ENCODE data around the gene PKP4.

Gene PKP4

DNA sequence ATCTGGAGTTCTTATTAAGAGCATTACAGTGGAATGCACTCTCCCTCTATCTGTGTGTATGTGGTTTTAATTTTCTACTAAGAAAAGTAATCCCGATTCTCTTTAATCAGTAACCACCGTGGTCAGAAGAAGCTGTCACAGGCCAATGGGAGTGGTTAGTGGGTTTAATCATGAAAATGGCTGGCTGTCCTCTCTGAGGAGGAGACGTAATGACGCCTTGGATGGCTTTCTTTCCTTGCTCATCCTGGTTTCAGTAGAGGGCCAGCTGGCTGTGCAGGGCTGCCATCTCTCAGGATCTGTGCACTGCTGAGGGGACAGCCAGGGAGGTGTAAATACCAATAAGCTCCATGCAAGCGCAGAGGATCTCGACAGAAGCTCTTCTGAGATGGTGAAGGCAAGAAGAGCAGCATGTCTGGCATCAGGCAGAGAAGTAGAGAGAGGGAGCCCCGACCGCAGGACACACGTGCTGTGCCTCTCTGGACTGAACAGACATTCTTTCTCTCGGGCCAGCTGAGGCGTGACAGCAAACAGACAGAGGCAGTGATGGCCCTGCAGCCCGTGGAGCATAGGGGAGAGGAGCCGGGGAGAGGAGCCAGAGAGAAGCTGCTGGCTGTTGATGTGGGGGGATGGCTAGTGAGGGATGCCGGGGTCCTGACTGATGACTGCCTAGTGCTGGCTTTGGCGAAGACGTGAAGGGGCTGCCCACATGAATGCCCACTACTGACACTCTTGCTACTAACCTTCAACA lies 273.3 kb downstream of the PKP4 start:
- Mint-ChIP-seq H3K36me3 (no peaks in the 10 kb centered on the region), H3K27ac (no peak overlapping the region), H3K9me3 (ENCODE audit: low read depth) (no peaks in the 10 kb centered on the region), H3K4me1 (ENCODE audit: low read depth) (no peaks in the 10 kb centered on the region), H3K27me3 (peaks cover 5% of the 10 kb centered on the region), H3K4me3 (no peak overlapping the region)

GRCh38 chr2:158730621-158731140 lies 273.9 kb downstream of the PKP4 start:
- Mint-ChIP-seq H3K9me3 (ENCODE audit: low read depth) (no peaks in the 10 kb centered on the region), H3K4me1 (ENCODE audit: low read depth) (no peaks in the 10 kb centered on the region), H3K27me3 (peaks cover 5% of the 10 kb centered on the region), H3K36me3 (no peaks in the 10 kb centered on the region), H3K27ac (no peak overlapping the region), H3K4me3 (no peak overlapping the region)

DNA sequence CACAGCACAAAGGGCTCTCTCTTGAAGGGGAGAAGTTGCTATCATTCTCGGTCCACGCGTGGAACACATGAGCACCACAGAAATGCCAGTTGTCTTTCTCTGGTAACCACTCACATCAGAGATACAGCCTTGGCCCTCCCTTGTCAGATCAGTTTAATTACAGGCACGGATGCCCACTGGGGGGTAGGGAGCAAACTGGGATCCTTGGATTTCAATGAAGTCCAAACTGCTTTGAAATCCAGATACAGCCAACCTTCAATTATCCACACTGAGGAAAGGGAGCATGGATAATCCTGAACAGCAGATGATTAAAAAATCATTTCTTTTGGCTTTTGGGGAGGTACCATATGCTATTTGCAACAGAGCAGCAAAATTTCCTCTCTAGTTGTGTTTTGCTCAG lies 274.6 kb downstream of the PKP4 start:
- no peaks in the 10 kb centered on the region for H3K9me3 Mint-ChIP-seq (ENCODE audit: low read depth)
- H3K4me3 Mint-ChIP-seq: no peak overlapping the region
- no peaks in the 10 kb centered on the region for H3K36me3 Mint-ChIP-seq
- H3K27ac Mint-ChIP-seq: no peak overlapping the region
- no peaks in the 10 kb centered on the region for H3K4me1 Mint-ChIP-seq (ENCODE audit: low read depth)
- H3K27me3 Mint-ChIP-seq: peaks cover 5% of the 10 kb centered on the region

Data from activated naive CD8-positive, alpha-beta T cell (primary cell).